ENCODE data around the gene C12orf50.

The C12orf50 gene

DNA sequence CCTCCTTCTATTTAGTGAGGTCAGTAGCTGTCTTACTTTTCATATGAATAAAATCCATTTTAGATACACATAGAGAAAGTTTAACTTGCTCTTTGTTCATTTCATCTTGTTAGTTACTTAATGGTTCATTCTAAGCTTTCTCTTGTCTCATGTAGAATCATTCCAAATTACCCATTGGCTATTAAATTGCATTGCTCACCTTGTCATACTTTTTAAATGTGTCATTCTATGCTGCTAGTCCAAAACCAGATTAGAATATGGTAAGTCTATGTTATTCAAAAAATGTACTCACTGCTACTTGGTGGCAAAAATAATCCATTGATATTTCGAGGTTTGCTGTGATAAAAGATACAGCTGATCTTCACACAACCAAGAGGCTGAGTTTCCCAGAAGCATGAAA, 3.0 kb downstream of the C12orf50 start:
- intact Hi-C loops (cut with micrococcal nuclease) = no loop called here
- H3K36me3 Mint-ChIP-seq (ENCODE audit: low read depth) = no peaks in the 10 kb centered on the region
- no peaks in the 10 kb centered on the region for H3K9me3 Mint-ChIP-seq
- H3K4me1 Mint-ChIP-seq (ENCODE audit: low read depth) = no peaks in the 10 kb centered on the region
- H3K27me3 Mint-ChIP-seq = peaks cover 5% of the 10 kb centered on the region
- H3K27ac Mint-ChIP-seq = no peak overlapping the region
- no peak overlapping the region for H3K4me3 Mint-ChIP-seq

GRCh38 chr12:88017964-88018363, 11.2 kb downstream of the C12orf50 start:
- Mint-ChIP-seq H3K4me3 (no peak overlapping the region), H3K36me3 (ENCODE audit: low read depth) (no peaks in the 10 kb centered on the region), H3K4me1 (ENCODE audit: low read depth) (no peaks in the 10 kb centered on the region), H3K9me3 (peaks cover 43% of the 10 kb centered on the region), H3K27me3 (no peaks in the 10 kb centered on the region), H3K27ac (no peak overlapping the region)
- intact Hi-C loops (cut with micrococcal nuclease) = no loop called here

DNA sequence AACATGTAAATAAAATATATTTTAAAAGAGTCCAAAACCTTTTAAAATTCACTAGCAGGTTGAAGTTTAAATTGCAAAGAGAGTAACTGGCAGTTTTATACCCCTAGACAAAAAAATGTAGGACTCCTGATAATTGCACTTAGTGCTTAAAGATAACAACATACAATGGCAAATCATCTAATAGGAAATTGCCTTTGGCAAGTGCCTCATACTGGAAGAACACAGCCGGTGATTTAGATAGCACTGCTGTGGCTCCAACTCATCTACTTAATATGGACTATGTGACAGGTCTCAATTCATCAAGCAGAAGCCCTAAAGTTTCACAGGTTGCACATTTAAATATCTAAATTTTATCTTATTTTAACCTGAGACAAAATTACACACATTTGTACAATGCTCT, 13.4 kb downstream of the C12orf50 start:
- no peaks in the 10 kb centered on the region for H3K4me1 Mint-ChIP-seq (ENCODE audit: low read depth)
- H3K4me3 Mint-ChIP-seq = no peak overlapping the region
- H3K27ac Mint-ChIP-seq = no peak overlapping the region
- no peaks in the 10 kb centered on the region for H3K36me3 Mint-ChIP-seq (ENCODE audit: low read depth)
- peaks cover 43% of the 10 kb centered on the region for H3K9me3 Mint-ChIP-seq
- intact Hi-C loops (cut with micrococcal nuclease) = no loop called here
- H3K27me3 Mint-ChIP-seq = no peaks in the 10 kb centered on the region

DNA sequence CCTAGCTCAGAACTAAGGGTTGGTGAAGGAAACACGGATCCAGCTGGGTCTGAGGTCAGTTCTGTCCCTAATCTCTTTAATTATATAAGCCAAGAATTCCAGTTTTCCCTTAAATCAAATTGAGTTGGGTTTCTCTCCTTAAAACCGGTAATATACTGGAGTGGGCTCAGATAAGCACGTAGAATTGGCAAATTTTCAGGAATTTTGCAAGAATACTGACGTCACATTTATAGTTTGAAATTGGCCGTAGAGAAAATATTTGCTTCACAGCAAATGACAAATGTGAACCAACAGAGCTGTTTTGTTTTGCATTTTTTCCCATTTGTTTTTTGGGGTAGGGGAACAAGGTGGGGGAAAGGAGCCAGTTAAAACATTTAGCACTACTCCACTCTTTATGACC, 17.4 kb downstream of the C12orf50 start:
- H3K27me3 Mint-ChIP-seq = no peaks in the 10 kb centered on the region
- peaks cover 5% of the 10 kb centered on the region for H3K9me3 Mint-ChIP-seq

DNA sequence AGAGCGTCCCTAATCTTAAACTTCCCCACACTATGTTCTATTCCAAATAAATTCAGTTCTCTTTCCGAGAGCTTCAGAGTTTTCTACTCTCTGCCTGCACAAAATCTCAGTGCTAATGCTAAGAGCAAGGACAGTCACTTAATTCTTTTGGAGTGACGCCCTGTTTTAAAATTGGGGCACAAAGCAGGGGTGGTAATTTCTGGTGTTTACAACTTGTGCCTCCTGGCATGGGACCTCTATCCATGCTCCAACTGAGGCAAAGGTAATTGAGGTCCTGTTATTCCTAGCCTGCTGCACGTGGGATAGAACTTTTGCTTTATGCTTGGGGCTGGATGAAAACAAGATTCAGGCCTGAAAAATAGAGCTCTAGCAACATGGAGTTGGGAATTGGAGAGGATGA, 22.9 kb downstream of the C12orf50 start:
- H3K36me3 Mint-ChIP-seq (ENCODE audit: low read depth) = no peaks in the 10 kb centered on the region
- H3K4me1 Mint-ChIP-seq (ENCODE audit: low read depth) = no peaks in the 10 kb centered on the region
- peaks cover 9% of the 10 kb centered on the region for H3K9me3 Mint-ChIP-seq
- intact Hi-C loops (cut with micrococcal nuclease) = no loop called here
- H3K27me3 Mint-ChIP-seq = no peaks in the 10 kb centered on the region
- no peak overlapping the region for H3K4me3 Mint-ChIP-seq
- no peak overlapping the region for H3K27ac Mint-ChIP-seq

More for the DNA sequence above, 17.4 kb downstream of the C12orf50 start:
- Mint-ChIP-seq H3K4me3 (no peak overlapping the region), H3K27ac (no peak overlapping the region), H3K4me1 (ENCODE audit: low read depth) (no peaks in the 10 kb centered on the region), H3K36me3 (ENCODE audit: low read depth) (no peaks in the 10 kb centered on the region)
- intact Hi-C loops (cut with micrococcal nuclease) = no loop called here

DNA sequence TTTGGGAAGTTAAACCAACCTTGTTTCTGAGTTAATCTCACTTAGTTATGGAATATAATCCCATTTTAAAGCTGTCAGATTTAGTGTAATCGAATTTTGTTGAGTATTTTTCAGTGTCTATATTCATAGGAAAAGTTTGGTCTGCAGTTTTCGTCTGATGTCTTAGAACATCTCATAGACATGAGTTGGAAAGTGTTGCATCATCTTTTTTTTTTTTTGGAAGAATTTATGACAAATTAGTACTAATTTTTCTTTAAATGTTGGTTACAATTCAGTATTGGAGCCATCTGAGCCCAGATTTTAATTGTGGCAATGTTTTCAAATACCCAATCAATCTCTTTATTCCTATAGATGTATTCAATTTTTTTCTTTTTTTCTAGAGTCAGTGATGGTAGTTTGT, 27.9 kb downstream of the C12orf50 start:
- intact Hi-C loops (cut with micrococcal nuclease) = no loop called here
- Mint-ChIP-seq H3K36me3 (ENCODE audit: low read depth) (no peaks in the 10 kb centered on the region), H3K27me3 (no peaks in the 10 kb centered on the region), H3K4me1 (ENCODE audit: low read depth) (no peaks in the 10 kb centered on the region), H3K9me3 (peaks cover 5% of the 10 kb centered on the region), H3K4me3 (no peak overlapping the region), H3K27ac (no peak overlapping the region)

GRCh38 chr12:87995581-87996178, 33.5 kb downstream of the C12orf50 start:
- Mint-ChIP-seq H3K27me3 (no peaks in the 10 kb centered on the region), H3K27ac (no peak overlapping the region), H3K4me3 (no peak overlapping the region), H3K9me3 (no peaks in the 10 kb centered on the region), H3K36me3 (ENCODE audit: low read depth) (no peaks in the 10 kb centered on the region), H3K4me1 (ENCODE audit: low read depth) (no peaks in the 10 kb centered on the region)
- intact Hi-C loops (cut with micrococcal nuclease) = no loop called here

- intact Hi-C loops (cut with micrococcal nuclease) = no loop called here
- Mint-ChIP-seq H3K36me3 (ENCODE audit: low read depth) (no peaks in the 10 kb centered on the region), H3K27ac (no peak overlapping the region), H3K4me3 (no peak overlapping the region), H3K27me3 (no peaks in the 10 kb centered on the region), H3K4me1 (ENCODE audit: low read depth) (no peaks in the 10 kb centered on the region), H3K9me3 (no peaks in the 10 kb centered on the region)
These were observed 37.7 kb downstream of the C12orf50 start for GRCh38 chr12:87991483-87991882.

GRCh38 chr12:87988534-87988933, 40.7 kb downstream of the C12orf50 start:
- no peak overlapping the region for H3K4me3 Mint-ChIP-seq
- intact Hi-C loops (cut with micrococcal nuclease) = no loop called here
- no peak overlapping the region for H3K27ac Mint-ChIP-seq
- H3K4me1 Mint-ChIP-seq (ENCODE audit: low read depth) = no peaks in the 10 kb centered on the region
- no peaks in the 10 kb centered on the region for H3K9me3 Mint-ChIP-seq
- H3K36me3 Mint-ChIP-seq (ENCODE audit: low read depth) = no peaks in the 10 kb centered on the region
- H3K27me3 Mint-ChIP-seq = no peaks in the 10 kb centered on the region

- Mint-ChIP-seq H3K4me1 (ENCODE audit: low read depth) (no peaks in the 10 kb centered on the region), H3K9me3 (no peaks in the 10 kb centered on the region), H3K27ac (no peak overlapping the region), H3K36me3 (ENCODE audit: low read depth) (no peaks in the 10 kb centered on the region), H3K4me3 (no peak overlapping the region), H3K27me3 (no peaks in the 10 kb centered on the region)
- intact Hi-C loops (cut with micrococcal nuclease) = no loop called here
These were observed 44.0 kb downstream of the C12orf50 start for GRCh38 chr12:87985069-87985675.

GRCh38 chr12:87982208-87982607, 47.0 kb downstream of the C12orf50 start:
- Mint-ChIP-seq H3K27ac (no peak overlapping the region), H3K9me3 (no peaks in the 10 kb centered on the region), H3K36me3 (ENCODE audit: low read depth) (no peaks in the 10 kb centered on the region), H3K27me3 (no peaks in the 10 kb centered on the region), H3K4me1 (ENCODE audit: low read depth) (no peaks in the 10 kb centered on the region), H3K4me3 (no peak overlapping the region)
- intact Hi-C loops (cut with micrococcal nuclease) = no loop called here

GRCh38 chr12:87981495-87981894, 47.7 kb downstream of the C12orf50 start:
- Mint-ChIP-seq H3K9me3 (peaks cover 5% of the 10 kb centered on the region), H3K4me1 (ENCODE audit: low read depth) (no peaks in the 10 kb centered on the region), H3K27me3 (no peaks in the 10 kb centered on the region), H3K4me3 (no peak overlapping the region), H3K36me3 (ENCODE audit: low read depth) (no peaks in the 10 kb centered on the region), H3K27ac (no peak overlapping the region)
- intact Hi-C loops (cut with micrococcal nuclease) = no loop called here

GRCh38 chr12:87975879-87976278, 53.3 kb downstream of the C12orf50 start:
- Mint-ChIP-seq H3K4me3 (no peak overlapping the region), H3K9me3 (peaks cover 41% of the 10 kb centered on the region), H3K36me3 (ENCODE audit: low read depth) (no peaks in the 10 kb centered on the region), H3K27me3 (no peaks in the 10 kb centered on the region), H3K27ac (no peak overlapping the region), H3K4me1 (ENCODE audit: low read depth) (no peaks in the 10 kb centered on the region)
- intact Hi-C loops (cut with micrococcal nuclease) = no loop called here

DNA sequence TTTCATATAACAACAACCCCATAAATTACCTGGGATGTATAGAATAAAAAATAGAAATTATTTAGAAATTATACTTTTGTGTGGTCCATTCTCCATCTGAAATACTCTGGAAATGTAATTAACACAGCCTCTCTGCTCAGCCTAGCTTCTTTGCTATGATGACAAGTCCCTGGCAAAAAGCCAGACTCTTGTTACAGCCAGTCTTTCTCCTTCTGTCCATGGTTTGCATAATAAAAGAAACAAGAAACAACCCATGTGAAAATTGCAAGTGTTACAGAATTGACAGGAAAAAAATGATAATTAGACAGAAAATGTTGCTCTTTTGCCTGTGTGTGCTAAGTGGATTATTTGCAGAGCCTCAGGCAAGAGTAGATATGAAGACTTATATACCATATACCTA, 61.3 kb downstream of the C12orf50 start:
- H3K36me3 Mint-ChIP-seq (ENCODE audit: low read depth) = no peaks in the 10 kb centered on the region
- no peaks in the 10 kb centered on the region for H3K4me1 Mint-ChIP-seq (ENCODE audit: low read depth)
- peaks cover 4% of the 10 kb centered on the region for H3K9me3 Mint-ChIP-seq
- no peak overlapping the region for H3K27ac Mint-ChIP-seq
- H3K4me3 Mint-ChIP-seq = no peak overlapping the region
- intact Hi-C loops (cut with micrococcal nuclease) = no loop called here
- no peaks in the 10 kb centered on the region for H3K27me3 Mint-ChIP-seq

- no peaks in the 10 kb centered on the region for H3K9me3 Mint-ChIP-seq
- no peak overlapping the region for H3K27ac Mint-ChIP-seq
- H3K27me3 Mint-ChIP-seq = peaks cover 1% of the 10 kb centered on the region
- intact Hi-C loops (cut with micrococcal nuclease) = no loop called here
- no peak overlapping the region for H3K4me3 Mint-ChIP-seq
- no peaks in the 10 kb centered on the region for H3K36me3 Mint-ChIP-seq (ENCODE audit: low read depth)
- no peaks in the 10 kb centered on the region for H3K4me1 Mint-ChIP-seq (ENCODE audit: low read depth)
These were observed 68.6 kb downstream of the C12orf50 start for GRCh38 chr12:87960566-87960965.
